22Rv1 (cell line): ENCODE measurements around the gene SKA1.
"Not testable (repeated sequence)": the region's sequence is repeated elsewhere in the genome, so short reads cannot be mapped to it uniquely, and the experiment has no call there.

Experiments
- ZFX ChIP-seq: fragments of 450-650 bp; IDR thresholded peaks from 2 replicates; pipeline ENCODE4 v1.6.1; 2017; ENCODE audit warnings: antibody characterized with exemption, borderline replicate concordance
- TF ChIP-seq, protein P1 (sequence below): fragments of 450-650 bp; IDR thresholded peaks from 2 replicates; pipeline ENCODE4 v1.5.1; 2017; ENCODE audit warnings: mild to moderate bottlenecking

DNA sequence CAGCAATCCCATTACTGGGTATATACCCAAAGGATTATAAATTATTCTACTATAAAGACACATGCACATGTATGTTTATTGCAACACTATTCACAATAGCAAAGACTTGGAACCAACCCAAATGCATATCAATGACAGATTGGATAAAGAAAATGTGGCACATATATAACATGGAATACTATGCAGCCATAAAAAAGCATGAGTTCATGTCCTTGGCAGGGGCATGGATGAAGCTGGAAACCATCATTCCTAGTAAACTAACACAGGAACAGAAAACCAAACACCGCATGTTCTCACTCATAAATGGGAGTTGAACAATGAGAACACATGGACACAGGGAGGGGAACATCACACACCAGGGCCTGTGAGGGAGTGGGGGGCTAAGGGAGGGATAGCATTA lies 61.9 kb downstream of the SKA1 start:
- TF ChIP-seq, protein P1, sequence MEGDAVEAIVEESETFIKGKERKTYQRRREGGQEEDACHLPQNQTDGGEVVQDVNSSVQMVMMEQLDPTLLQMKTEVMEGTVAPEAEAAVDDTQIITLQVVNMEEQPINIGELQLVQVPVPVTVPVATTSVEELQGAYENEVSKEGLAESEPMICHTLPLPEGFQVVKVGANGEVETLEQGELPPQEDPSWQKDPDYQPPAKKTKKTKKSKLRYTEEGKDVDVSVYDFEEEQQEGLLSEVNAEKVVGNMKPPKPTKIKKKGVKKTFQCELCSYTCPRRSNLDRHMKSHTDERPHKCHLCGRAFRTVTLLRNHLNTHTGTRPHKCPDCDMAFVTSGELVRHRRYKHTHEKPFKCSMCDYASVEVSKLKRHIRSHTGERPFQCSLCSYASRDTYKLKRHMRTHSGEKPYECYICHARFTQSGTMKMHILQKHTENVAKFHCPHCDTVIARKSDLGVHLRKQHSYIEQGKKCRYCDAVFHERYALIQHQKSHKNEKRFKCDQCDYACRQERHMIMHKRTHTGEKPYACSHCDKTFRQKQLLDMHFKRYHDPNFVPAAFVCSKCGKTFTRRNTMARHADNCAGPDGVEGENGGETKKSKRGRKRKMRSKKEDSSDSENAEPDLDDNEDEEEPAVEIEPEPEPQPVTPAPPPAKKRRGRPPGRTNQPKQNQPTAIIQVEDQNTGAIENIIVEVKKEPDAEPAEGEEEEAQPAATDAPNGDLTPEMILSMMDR: not testable (repeated sequence)
- TF ChIP-seq ZFX: not testable (repeated sequence)
